Stimulated activated CD8-positive, alpha-beta memory T cell treated with anti-CD3 and anti-CD28 coated beads, Interleukin-4, amount 100 ng/mL, for 1 hour (primary cell): ENCODE measurements around the gene CTSA.
"Not testable (repeated sequence)": the region's sequence is repeated elsewhere in the genome, so short reads cannot be mapped to it uniquely, and the experiment has no call there.

ENCODE experiments used
- DNase-seq, 2 donors: peaks; one replicate each; pipeline ENCODE4 v3.0.0-alpha.2; 2020; ENCODE audit warnings: low read depth in 2 of 2, low spot score in 1 of 2

The CTSA gene

GRCh38 chr20:45911486-45912343 lies 20.6 kb downstream of the CTSA start, which contains the start of gene PLTP:
Gene PLTP, minus strand, starts transcription at chr20:45912155. Its CDS starts 703 bp downstream, at chr20:45911452.
- no peak for DNase-seq

GRCh38 chr20:45912344-45912682 lies 21.2 kb downstream of the CTSA start:
- no peak for DNase-seq

- no peak for DNase-seq
Observed at GRCh38 chr20:45913116-45913515, 22.0 kb downstream of the CTSA start.

GRCh38 chr20:45917790-45918141 lies 26.6 kb downstream of the CTSA start:
- DNase-seq, result no peak

- no peak for DNase-seq
Observed at GRCh38 chr20:45918182-45918737, 27.1 kb downstream of the CTSA start.

GRCh38 chr20:45918779-45919537 lies 27.8 kb downstream of the CTSA start:
- DNase-seq, result no peak

GRCh38 chr20:45919542-45920399 lies 28.6 kb downstream of the CTSA start:
- DNase-seq, result no peak

- no peak for DNase-seq
Observed at GRCh38 chr20:45920462-45921336, 29.6 kb downstream of the CTSA start.

- DNase-seq, result no peak
Observed at GRCh38 chr20:45921337-45922189, 30.4 kb downstream of the CTSA start.

- no peak for DNase-seq
Observed at GRCh38 chr20:45924391-45925261, 33.5 kb downstream of the CTSA start.

GRCh38 chr20:45925821-45926506 lies 34.8 kb downstream of the CTSA start:
- DNase-seq, result no peak

GRCh38 chr20:45926731-45927070 lies 35.6 kb downstream of the CTSA start:
- no peak for DNase-seq

- no peak for DNase-seq
Observed at GRCh38 chr20:45927071-45927878, 36.1 kb downstream of the CTSA start.

GRCh38 chr20:45931680-45932079 lies 40.5 kb downstream of the CTSA start:
- DNase-seq, result not testable (repeated sequence)

- DNase-seq, result peak; percentile 24 to 34
Observed at GRCh38 chr20:45933266-45934045, 42.3 kb downstream of the CTSA start.

- peak in 1 of 2 donors; percentile 17 for DNase-seq
Observed at GRCh38 chr20:45934046-45934585, 43.0 kb downstream of the CTSA start.
